HCT116 (cell line): ENCODE data around the gene ARHGAP28. TPM values are rescaled to one million over a fixed set of nuclear protein-coding genes. Genes with fewer than 3 reads are reported as not detected.

ENCODE experiments used
- ATAC-seq: fragments of 200-7000 bp; cut with Tn5 transposase; 2 replicates; pipeline ENCODE4 v1.9.1; 2020; ENCODE audit warnings: mild to moderate bottlenecking, moderate library complexity
- BruUV-seq: library from RNA; stranded (reverse); fragments of 400-500 nt; replicated peaks from 2 replicates; lab custom pipeline; 2021; lab: Mats Ljungman, UMichigan
- CTCF ChIA-PET: fragments of 300-600 bp; sonication (Branson Sonifier 250); formaldehyde crosslinking; loops from one replicate; lab custom pipeline; 2021; ENCODE audit warnings: antibody characterized with exemption; lab: Charles Lee
- POLR2A ChIA-PET: fragments of 300-600, 350-600 bp; sonication (Branson Sonifier 250); formaldehyde crosslinking; loops from one replicate; lab custom pipeline; 2021; ENCODE audit warnings: antibody characterized with exemption; lab: Charles Lee
- RAD21 ChIA-PET, 2 experiments: fragments of 300-600 bp; sonication (Branson Sonifier 250); formaldehyde crosslinking; loops; one replicate each; lab custom pipeline; 2023; ENCODE audit warnings: low total read pairs in 2 of 2; ENCODE audit not compliant: uncharacterized antibody in 2 of 2, unreplicated experiment in 2 of 2, low non-redundant PET in 1 of 2; lab: Charles Lee
- DNase-seq: peaks from one replicate; pipeline ENCODE4 v3.0.0-alpha.2; 2010; ENCODE audit warnings: low read depth, low spot score
- H2AFZ ChIP-seq: fragments of 200-600 bp; shearing (Covaris generic), sonication (generic); 2 replicates; pipeline ENCODE4 v1.6.1; 2017; ENCODE audit warnings: low read depth, mixed run types, mixed read lengths, antibody characterized with exemption, low read length; ENCODE audit not compliant: poor library complexity, severe bottlenecking
- H3K27ac ChIP-seq: 2 replicates; pipeline ENCODE4 v1.5.1; 2012; ENCODE audit warnings: low read depth, low read length
- H3K27me3 ChIP-seq: fragments of 200-600 bp; sonication (generic); 2 replicates; pipeline ENCODE4 v1.6.1; 2016; ENCODE audit warnings: mixed run types, low read length, mixed read lengths; ENCODE audit not compliant: insufficient read depth
- H3K36me3 ChIP-seq, 2 experiments: fragments of 200-500 bp in 1 of 2; fragments of 200-600 bp in 1 of 2; sonication (Bioruptor generic) in 1 of 2; sonication (generic) in 1 of 2; 2 replicates each; pipeline versions ENCODE4 v1.5.1 to v1.6.1; 2014 to 2016; ENCODE audit warnings: low read length in 2 of 2, inconsistent platforms in 1 of 2, mixed read lengths in 1 of 2, mixed run types in 1 of 2; ENCODE audit not compliant: insufficient read depth in 2 of 2, control insufficient read depth in 1 of 2
- H3K4me1 ChIP-seq, 2 experiments: fragments of 200-600 bp in 1 of 2; sonication (generic) in 1 of 2; 2 replicates each; pipeline versions ENCODE4 v1.5.1 to v1.6.1; 2012 to 2017; ENCODE audit warnings: low read length in 2 of 2, inconsistent platforms in 1 of 2, mild to moderate bottlenecking in 1 of 2, mixed read lengths in 1 of 2, mixed run types in 1 of 2, moderate library complexity in 1 of 2; ENCODE audit not compliant: insufficient read depth in 2 of 2, control insufficient read depth in 1 of 2
- H3K4me2 ChIP-seq: fragments of 200-600 bp; sonication (generic); 2 replicates; pipeline ENCODE4 v1.6.1; 2017; ENCODE audit warnings: mixed run types, low read length, mixed read lengths
- H3K4me3 ChIP-seq, 2 experiments: fragments of 200-600 bp in 1 of 2; sonication (generic) in 1 of 2; replicated peaks in 1 of 2; 2 replicates each; pipeline ENCODE4 v1.5.1; 2011 to 2016; ENCODE audit warnings: low read length in 2 of 2, control low read depth in 1 of 2, low read depth in 1 of 2, mild to moderate bottlenecking in 1 of 2, mixed read lengths in 1 of 2, mixed run types in 1 of 2
- H3K79me2 ChIP-seq: fragments of 200-600 bp; sonication (generic); 2 replicates; pipeline ENCODE4 v1.6.1; 2017; ENCODE audit warnings: mild to moderate bottlenecking, mixed run types, low read length, moderate library complexity, mixed read lengths; ENCODE audit not compliant: insufficient read depth
- H3K9ac ChIP-seq: fragments of 200-600 bp; sonication (generic); 2 replicates; pipeline ENCODE4 v1.6.1; 2016; ENCODE audit warnings: low read length, mixed read lengths
- H3K9me2 ChIP-seq: fragments of 200-600 bp; sonication (generic), shearing (Covaris generic); 2 replicates; pipeline ENCODE4 v1.6.1; 2017; ENCODE audit warnings: mixed run types, mild to moderate bottlenecking, moderate library complexity; ENCODE audit not compliant: insufficient read depth
- H3K9me3 ChIP-seq, 2 experiments: fragments of 200-500 bp in 1 of 2; fragments of 200-600 bp in 1 of 2; sonication (Bioruptor generic) in 1 of 2; sonication (generic) in 1 of 2; 2 replicates each; pipeline ENCODE4 v1.6.1; 2014 to 2017; ENCODE audit warnings: low read length in 2 of 2, mixed read lengths in 2 of 2, inconsistent platforms in 1 of 2, low read depth in 1 of 2, mild to moderate bottlenecking in 1 of 2, mixed run types in 1 of 2, moderate library complexity in 1 of 2; ENCODE audit not compliant: control insufficient read depth in 1 of 2, insufficient read depth in 1 of 2
- H4K20me1 ChIP-seq: fragments of 200-600 bp; sonication (generic), shearing (Covaris generic); 2 replicates; pipeline ENCODE4 v1.6.1; 2017; ENCODE audit warnings: mixed run types, mild to moderate bottlenecking, moderate library complexity; ENCODE audit not compliant: insufficient read depth
- ATF3 ChIP-seq: IDR thresholded peaks from 2 replicates; pipeline ENCODE4 v1.6.1; 2012
- CBX3 ChIP-seq: IDR thresholded peaks from 2 replicates; pipeline ENCODE4 v1.6.1; 2012; ENCODE audit warnings: low read depth
- CEBPB ChIP-seq: IDR thresholded peaks from 2 replicates; pipeline ENCODE4 v1.6.1; 2012; ENCODE audit warnings: low read depth
- CTCF ChIP-seq, 3 experiments: fragments of 200-600 bp in 1 of 3; sonication (generic) in 1 of 3; IDR thresholded peaks in 2 of 3; conservative IDR thresholded peaks in 1 of 3; 2 replicates each; pipeline ENCODE4 v1.5.1; 2012 to 2017; ENCODE audit warnings: low read depth in 2 of 3, low read length in 2 of 3, antibody characterized with exemption in 1 of 3, borderline replicate concordance in 1 of 3, control low read depth in 1 of 3, mild to moderate bottlenecking in 1 of 3, mixed read lengths in 1 of 3, mixed run types in 1 of 3, moderate library complexity in 1 of 3; ENCODE audit not compliant: insufficient read depth in 1 of 3
- EGR1 ChIP-seq: IDR thresholded peaks from 2 replicates; pipeline ENCODE4 v1.6.1; 2012; ENCODE audit warnings: low read depth
- EZH2 ChIP-seq: fragments of 200-600 bp; sonication (generic); IDR thresholded peaks from 2 replicates; pipeline ENCODE4 v1.6.1; 2017; ENCODE audit warnings: antibody characterized with exemption, mixed run types
- JUND ChIP-seq: IDR thresholded peaks from 2 replicates; pipeline ENCODE4 v1.6.1; 2012
- MAX ChIP-seq: IDR thresholded peaks from 2 replicates; pipeline ENCODE4 v1.6.1; 2012
- POLR2AphosphoS5 ChIP-seq: IDR thresholded peaks from 2 replicates; pipeline ENCODE4 v1.6.1; 2011; ENCODE audit warnings: mild to moderate bottlenecking, low read depth, low read length, moderate library complexity
- REST ChIP-seq: IDR thresholded peaks from 2 replicates; pipeline ENCODE4 v1.6.1; 2012; ENCODE audit warnings: low read depth
- SIN3A ChIP-seq: IDR thresholded peaks from 2 replicates; pipeline ENCODE4 v1.6.1; 2012; ENCODE audit warnings: low read depth
- SP1 ChIP-seq: IDR thresholded peaks from 2 replicates; pipeline ENCODE4 v1.6.1; 2012; ENCODE audit warnings: low read depth
- SRF ChIP-seq: IDR thresholded peaks from 2 replicates; pipeline ENCODE4 v1.6.1; 2012; ENCODE audit warnings: low read depth
- TCF7L2 ChIP-seq: IDR thresholded peaks from 2 replicates; pipeline ENCODE4 v1.7.0; 2011; ENCODE audit warnings: borderline replicate concordance, inconsistent platforms; ENCODE audit not compliant: insufficient read depth, insufficient read length; ENCODE audit errors: extremely low read depth
- YY1 ChIP-seq: IDR thresholded peaks from 2 replicates; pipeline ENCODE4 v1.6.1; 2011; ENCODE audit warnings: low read length, low read depth, moderate library complexity, mild to moderate bottlenecking; ENCODE audit not compliant: insufficient replicate concordance; ENCODE audit errors: extremely low read depth
- ZFX ChIP-seq: fragments of 450-650 bp; IDR thresholded peaks from 2 replicates; pipeline ENCODE4 v1.6.1; 2017
- ZNF274 ChIP-seq: fragments of 200-500 bp; sonication (Bioruptor generic); IDR thresholded peaks from 2 replicates; pipeline ENCODE4 v1.6.1; 2014; ENCODE audit warnings: mild to moderate bottlenecking, low read depth, low read length, inconsistent platforms
- intact Hi-C: fragments of 100-400 bp; cut with micrococcal nuclease; formaldehyde crosslinking; loops from 2 replicates; pipeline ENCODE4 v1.10.0; 2022
- total RNA-seq: library from RNA; stranded (reverse); gene quantifications from one replicate; pipeline ENCODE4 v1.2.1, GENCODE V29; 2021; ENCODE audit not compliant: unreplicated experiment

The ARHGAP28 gene
- total RNA-seq, 1 experiment from 2014 or later = not detected

- POLR2A ChIA-PET = no interaction called here
- H2AFZ ChIP-seq = no peak overlapping the region
- H3K9me2 ChIP-seq = no peaks in the 10 kb centered on the region
- no peaks in the 10 kb centered on the region for H3K27me3 ChIP-seq
- TF ChIP-seq REST (no peak), SP1 (no peak), ZNF274 (no peak), SIN3A (no peak), CBX3 (no peak), EGR1 (no peak), CEBPB (no peak), JUND (no peak), MAX (no peak), SRF (no peak), YY1 (no peak), TCF7L2 (no peak), EZH2 (no peak), ZFX (no peak), POLR2AphosphoS5 (no peak), CTCF (IDR thresholded peaks at IDR 0.05 in 2 of 3, conservative IDR thresholded peaks at IDR 0.05 in 1 of 3; ENCODE audit: borderline replicate concordance in 1 of 3, insufficient read depth in 1 of 3, low read depth in 2 of 3, low read length in 2 of 3) (no peak), ATF3 (no peak)
- TF ChIP-seq, all 23 proteins: peak for 0
- Histone ChIP-seq H3K4me3 (no peak overlapping the region), H3K79me2 (no peaks in the 10 kb centered on the region), H3K9ac (no peak overlapping the region), H3K4me1 (no peaks in the 10 kb centered on the region), H3K27ac (no peak overlapping the region), H3K36me3 (no peaks in the 10 kb centered on the region), H3K9me3 (peaks cover 8 to 28% of the 10 kb centered on the region in 2 experiments; a peak in 2 of 4 replicates), H4K20me1 (no peaks in the 10 kb centered on the region), H3K4me2 (no peak overlapping the region)
- intact Hi-C loops = no loop called here
- ATAC-seq (no peak), DNase-seq (no peak)
- BruUV-seq = no TSS peak
- ChIA-PET CTCF (no interaction called here), RAD21 (no interaction called here)
Measured at GRCh38 chr18:6732952-6733351, 3.4 kb downstream of the ARHGAP28 start.
